Lower leg skin (tissue), 3 donors: ENCODE results near the gene DHRS13.

ENCODE experiments used
- POLR2A ChIP-seq, 2 donors: fragments of 450-650 bp; IDR thresholded peaks; one replicate each; pipeline ENCODE4 v1.6.1; 2016 to 2017; ENCODE audit warnings: antibody characterized with exemption in 2 of 2, mild to moderate bottlenecking in 1 of 2, moderate library complexity in 1 of 2
- TF ChIP-seq, protein P1 (sequence below), 3 donors: fragments of 450-650 bp; IDR thresholded peaks; one replicate each; pipeline ENCODE4 v1.5.1; 2016; ENCODE audit warnings: antibody characterized with exemption in 3 of 3, mild to moderate bottlenecking in 3 of 3, moderate library complexity in 2 of 3

DNA sequence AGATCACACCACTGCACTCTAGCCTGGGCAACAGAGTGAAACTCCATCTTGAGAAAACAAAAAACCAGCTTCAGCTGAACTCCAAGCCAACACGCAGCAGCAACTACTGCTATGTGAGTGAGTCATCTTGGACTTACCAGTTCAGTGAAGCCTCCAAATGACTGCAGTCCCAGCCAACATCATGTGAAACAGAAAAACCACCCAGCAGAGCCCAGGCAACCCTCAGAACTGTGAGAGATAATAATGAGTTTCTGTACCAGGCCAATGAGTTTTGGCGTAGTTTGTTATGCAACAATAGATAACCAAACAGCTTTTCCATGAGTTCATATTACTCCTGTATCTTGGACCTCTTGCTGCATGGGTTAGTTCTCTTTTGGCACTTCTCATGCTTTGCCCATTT lies 25.2 kb upstream of the DHRS13 start:
- TF ChIP-seq, protein P1, sequence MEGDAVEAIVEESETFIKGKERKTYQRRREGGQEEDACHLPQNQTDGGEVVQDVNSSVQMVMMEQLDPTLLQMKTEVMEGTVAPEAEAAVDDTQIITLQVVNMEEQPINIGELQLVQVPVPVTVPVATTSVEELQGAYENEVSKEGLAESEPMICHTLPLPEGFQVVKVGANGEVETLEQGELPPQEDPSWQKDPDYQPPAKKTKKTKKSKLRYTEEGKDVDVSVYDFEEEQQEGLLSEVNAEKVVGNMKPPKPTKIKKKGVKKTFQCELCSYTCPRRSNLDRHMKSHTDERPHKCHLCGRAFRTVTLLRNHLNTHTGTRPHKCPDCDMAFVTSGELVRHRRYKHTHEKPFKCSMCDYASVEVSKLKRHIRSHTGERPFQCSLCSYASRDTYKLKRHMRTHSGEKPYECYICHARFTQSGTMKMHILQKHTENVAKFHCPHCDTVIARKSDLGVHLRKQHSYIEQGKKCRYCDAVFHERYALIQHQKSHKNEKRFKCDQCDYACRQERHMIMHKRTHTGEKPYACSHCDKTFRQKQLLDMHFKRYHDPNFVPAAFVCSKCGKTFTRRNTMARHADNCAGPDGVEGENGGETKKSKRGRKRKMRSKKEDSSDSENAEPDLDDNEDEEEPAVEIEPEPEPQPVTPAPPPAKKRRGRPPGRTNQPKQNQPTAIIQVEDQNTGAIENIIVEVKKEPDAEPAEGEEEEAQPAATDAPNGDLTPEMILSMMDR (IDR thresholded peaks at IDR 0.05): no peak
- no peak for TF ChIP-seq POLR2A (IDR thresholded peaks at IDR 0.05)
